ENCODE measurements around the gene HMX1.

The HMX1 gene

GRCh38 chr4:8910822-8911315, 39.2 kb upstream of the HMX1 start:
- H3K9me3 ChIP-seq (ENCODE audit: severe bottlenecking), result no peaks in the 10 kb centered on the region
- no peaks in the 10 kb centered on the region for H3K27me3 ChIP-seq (ENCODE audit: insufficient read depth, low read depth, severe bottlenecking)
- TF ChIP-seq CTCF (IDR thresholded peaks at IDR 0.05; ENCODE audit: low read depth, low read length), result peak; percentile 40
- H3K27ac ChIP-seq, result no peak overlapping the region
- H3K36me3 ChIP-seq, result no peaks in the 10 kb centered on the region
- H3K4me3 ChIP-seq (ENCODE audit: low read depth, low read length), result no peak overlapping the region
- peak; percentile 77 for DNase-seq

- no peak for TF ChIP-seq CTCF (IDR thresholded peaks at IDR 0.05; ENCODE audit: low read depth, low read length)
- Histone ChIP-seq H3K27ac (no peak overlapping the region), H3K9me3 (ENCODE audit: severe bottlenecking) (no peaks in the 10 kb centered on the region), H3K36me3 (no peaks in the 10 kb centered on the region), H3K27me3 (ENCODE audit: insufficient read depth, low read depth, severe bottlenecking) (no peaks in the 10 kb centered on the region), H3K4me3 (ENCODE audit: low read depth, low read length) (no peak overlapping the region)
- DNase-seq, result peak; percentile 6
Measured at GRCh38 chr4:8910100-8910821, 38.6 kb upstream of the HMX1 start.

GRCh38 chr4:8909548-8909947, 37.9 kb upstream of the HMX1 start:
- no peaks in the 10 kb centered on the region for H3K27me3 ChIP-seq (ENCODE audit: insufficient read depth, low read depth, severe bottlenecking)
- H3K4me3 ChIP-seq (ENCODE audit: low read depth, low read length), result no peak overlapping the region
- no peak for DNase-seq
- no peaks in the 10 kb centered on the region for H3K36me3 ChIP-seq
- no peak overlapping the region for H3K27ac ChIP-seq
- no peaks in the 10 kb centered on the region for H3K9me3 ChIP-seq (ENCODE audit: severe bottlenecking)
- TF ChIP-seq CTCF (IDR thresholded peaks at IDR 0.05; ENCODE audit: low read depth, low read length), result no peak

- TF ChIP-seq CTCF (IDR thresholded peaks at IDR 0.05; ENCODE audit: low read depth, low read length), result no peak
- no peak overlapping the region for H3K27ac ChIP-seq
- H3K4me3 ChIP-seq (ENCODE audit: low read depth, low read length), result no peak overlapping the region
- H3K27me3 ChIP-seq (ENCODE audit: insufficient read depth, low read depth, severe bottlenecking), result no peaks in the 10 kb centered on the region
- peak; percentile 6 for DNase-seq
- H3K9me3 ChIP-seq (ENCODE audit: severe bottlenecking), result peaks cover 2% of the 10 kb centered on the region
- no peaks in the 10 kb centered on the region for H3K36me3 ChIP-seq
Measured at GRCh38 chr4:8908206-8908893, 36.7 kb upstream of the HMX1 start.

- Histone ChIP-seq H3K27ac (no peak overlapping the region), H3K27me3 (ENCODE audit: insufficient read depth, low read depth, severe bottlenecking) (no peaks in the 10 kb centered on the region)
Measured at GRCh38 chr4:8907596-8908205, 36.1 kb upstream of the HMX1 start.

More at GRCh38 chr4:8907596-8908205, 36.1 kb upstream of the HMX1 start:
- DNase-seq, result peak; percentile 6
- Histone ChIP-seq H3K36me3 (no peaks in the 10 kb centered on the region), H3K4me3 (ENCODE audit: low read depth, low read length) (no peak overlapping the region), H3K9me3 (ENCODE audit: severe bottlenecking) (peaks cover 5% of the 10 kb centered on the region)
- TF ChIP-seq CTCF (IDR thresholded peaks at IDR 0.05; ENCODE audit: low read depth, low read length), result no peak
